ENCODE measurements around the gene ACSL4.

The ACSL4 gene

DNA sequence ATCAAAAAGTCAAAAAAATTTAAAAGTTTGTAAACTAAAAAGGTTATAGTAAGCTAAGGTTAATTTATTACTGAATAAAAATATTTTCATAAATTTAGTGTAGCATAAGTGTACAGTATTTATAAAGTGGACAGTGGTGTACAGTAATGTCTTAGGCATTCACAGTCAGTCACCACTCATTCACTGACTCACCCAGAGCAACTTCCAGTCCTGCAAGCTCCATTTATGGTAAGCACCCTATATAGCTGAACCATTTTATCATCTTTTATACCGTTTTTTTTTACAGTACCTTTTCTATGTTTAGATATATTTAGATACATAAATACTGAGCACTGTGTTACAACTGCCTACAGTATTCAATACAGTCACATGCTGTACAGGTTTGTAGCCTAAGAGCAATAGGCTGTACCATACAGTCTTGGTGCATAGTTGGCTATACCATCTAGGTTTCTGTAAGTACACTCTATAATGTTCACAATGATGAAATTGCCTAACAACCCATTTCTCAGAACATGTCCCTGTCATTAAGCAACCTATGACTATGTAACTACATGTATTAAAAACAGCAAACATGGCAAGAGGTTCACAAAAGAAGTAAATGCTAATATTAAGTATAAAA, 18.6 kb downstream of the ACSL4 start:
- no peak overlapping the region for H3K4me3 ChIP-seq (replicated peaks; ENCODE audit: low read depth, low read length)
- TF ChIP-seq, protein P1, sequence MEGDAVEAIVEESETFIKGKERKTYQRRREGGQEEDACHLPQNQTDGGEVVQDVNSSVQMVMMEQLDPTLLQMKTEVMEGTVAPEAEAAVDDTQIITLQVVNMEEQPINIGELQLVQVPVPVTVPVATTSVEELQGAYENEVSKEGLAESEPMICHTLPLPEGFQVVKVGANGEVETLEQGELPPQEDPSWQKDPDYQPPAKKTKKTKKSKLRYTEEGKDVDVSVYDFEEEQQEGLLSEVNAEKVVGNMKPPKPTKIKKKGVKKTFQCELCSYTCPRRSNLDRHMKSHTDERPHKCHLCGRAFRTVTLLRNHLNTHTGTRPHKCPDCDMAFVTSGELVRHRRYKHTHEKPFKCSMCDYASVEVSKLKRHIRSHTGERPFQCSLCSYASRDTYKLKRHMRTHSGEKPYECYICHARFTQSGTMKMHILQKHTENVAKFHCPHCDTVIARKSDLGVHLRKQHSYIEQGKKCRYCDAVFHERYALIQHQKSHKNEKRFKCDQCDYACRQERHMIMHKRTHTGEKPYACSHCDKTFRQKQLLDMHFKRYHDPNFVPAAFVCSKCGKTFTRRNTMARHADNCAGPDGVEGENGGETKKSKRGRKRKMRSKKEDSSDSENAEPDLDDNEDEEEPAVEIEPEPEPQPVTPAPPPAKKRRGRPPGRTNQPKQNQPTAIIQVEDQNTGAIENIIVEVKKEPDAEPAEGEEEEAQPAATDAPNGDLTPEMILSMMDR (IDR thresholded peaks at IDR 0.05; ENCODE audit: low read depth, low read length, missing control alignments) = no peak
- no peak for DNase-seq (ENCODE audit: extremely low read depth, low read depth)

- H3K4me3 ChIP-seq (replicated peaks; ENCODE audit: low read depth, low read length) = no peak overlapping the region
- no peak for DNase-seq (ENCODE audit: extremely low read depth, low read depth)
- TF ChIP-seq, protein P1 (IDR thresholded peaks at IDR 0.05; ENCODE audit: low read depth, low read length, missing control alignments) = no peak
Observed at GRCh38 chrX:109710181-109710580, 22.9 kb downstream of the ACSL4 start.

DNA sequence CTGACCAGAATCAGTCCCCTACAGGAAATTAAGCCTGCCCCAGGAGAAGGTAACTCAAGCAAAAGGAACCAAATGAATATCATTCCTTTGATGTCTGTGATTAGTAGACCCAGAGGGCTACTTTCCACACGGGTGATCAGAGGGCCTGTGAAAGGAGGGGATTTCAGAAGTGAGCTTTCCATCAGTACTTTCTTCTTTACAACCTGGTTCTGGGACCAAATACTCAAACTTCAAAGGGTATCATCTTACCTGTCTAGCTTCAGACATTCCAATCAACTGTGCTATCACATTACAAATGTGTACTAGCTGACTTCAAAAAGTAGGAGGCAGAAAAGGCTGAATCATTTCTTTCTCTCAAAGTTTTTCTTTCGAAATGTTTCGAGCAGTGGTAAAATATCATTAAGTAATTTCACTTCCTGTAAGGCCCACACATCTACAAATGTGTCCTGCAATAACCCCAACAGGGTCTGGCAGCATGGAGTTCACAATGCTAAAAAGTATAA, 23.9 kb downstream of the ACSL4 start:
- no peak for DNase-seq (ENCODE audit: extremely low read depth, low read depth)
- TF ChIP-seq, protein P1 (IDR thresholded peaks at IDR 0.05; ENCODE audit: low read depth, low read length, missing control alignments) = no peak
- H3K4me3 ChIP-seq (replicated peaks; ENCODE audit: low read depth, low read length) = no peak overlapping the region

GRCh38 chrX:109707720-109708119, 25.3 kb downstream of the ACSL4 start:
- TF ChIP-seq, protein P1 (IDR thresholded peaks at IDR 0.05; ENCODE audit: low read depth, low read length, missing control alignments) = no peak
- no peak overlapping the region for H3K4me3 ChIP-seq (replicated peaks; ENCODE audit: low read depth, low read length)
- DNase-seq (ENCODE audit: extremely low read depth, low read depth) = no peak

- DNase-seq (ENCODE audit: extremely low read depth, low read depth) = no peak
- TF ChIP-seq, protein P1 (IDR thresholded peaks at IDR 0.05; ENCODE audit: low read depth, low read length, missing control alignments) = no peak
- no peak overlapping the region for H3K4me3 ChIP-seq (replicated peaks; ENCODE audit: low read depth, low read length)
Observed at GRCh38 chrX:109707319-109707718, 25.7 kb downstream of the ACSL4 start.

- no peak overlapping the region for H3K4me3 ChIP-seq (replicated peaks; ENCODE audit: low read depth, low read length)
- no peak for DNase-seq (ENCODE audit: extremely low read depth, low read depth)
- TF ChIP-seq, protein P1 (IDR thresholded peaks at IDR 0.05; ENCODE audit: low read depth, low read length, missing control alignments) = no peak
Observed at GRCh38 chrX:109704563-109704962, 28.5 kb downstream of the ACSL4 start.

DNA sequence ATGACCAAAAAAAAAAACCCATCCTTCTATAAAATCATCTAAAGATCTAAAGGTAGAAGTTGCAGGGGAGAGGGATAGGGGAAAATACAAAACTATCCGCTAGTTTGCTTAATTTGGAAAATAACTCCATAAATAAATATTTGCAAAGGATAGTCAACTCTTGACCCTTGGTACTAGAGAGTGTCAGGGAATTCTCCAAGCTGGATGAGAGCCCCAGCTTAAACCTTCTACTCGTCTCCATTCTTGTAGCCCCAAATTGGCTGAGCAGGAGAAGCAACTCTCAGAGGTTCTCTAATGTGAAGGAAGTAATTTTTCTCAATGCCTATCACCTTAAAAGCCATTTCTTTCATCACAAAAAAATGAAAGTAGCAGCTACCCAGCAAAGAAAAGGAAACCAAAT, 35.2 kb downstream of the ACSL4 start:
- DNase-seq (ENCODE audit: extremely low read depth, low read depth) = no peak
- H3K4me3 ChIP-seq (replicated peaks; ENCODE audit: low read depth, low read length) = no peak overlapping the region
- TF ChIP-seq, protein P1 (IDR thresholded peaks at IDR 0.05; ENCODE audit: low read depth, low read length, missing control alignments) = no peak
